DOHH2 (cell line): Measurements from ENCODE around the gene ALDH4A1.

Source experiments
- CTCF ChIP-seq: fragments of 200-600 bp; sonication (generic); IDR thresholded peaks from one replicate; pipeline ENCODE4 v1.5.1; 2014; ENCODE audit warnings: antibody characterized with exemption, mild to moderate bottlenecking, low read depth, low read length; ENCODE audit not compliant: poor library complexity, severe bottlenecking
- EZH2phosphoT487 ChIP-seq: fragments of 200-600 bp; sonication (generic); IDR thresholded peaks from 2 replicates; pipeline ENCODE4 v1.6.1; 2017; ENCODE audit warnings: borderline replicate concordance, mild to moderate bottlenecking, antibody characterized with exemption, low read length, moderate library complexity, mixed read lengths

GRCh38 chr1:18881164-18881563 is 21.2 kb downstream of the ALDH4A1 start:
- TF ChIP-seq CTCF (no peak), EZH2phosphoT487 (no peak)
